GM12878 (cell line): Measurements from ENCODE around the gene NAV3. TPM values are rescaled to one million over a fixed set of nuclear protein-coding genes. Genes with fewer than 3 reads are reported as not detected.

Source experiments
- ATAC-seq: fragments of 200-7000 bp; cut with Tn5 transposase; 3 replicates; pipeline ENCODE4 v1.9.1; 2020; ENCODE audit warnings: mild to moderate bottlenecking, moderate library complexity
- BruUV-seq: library from RNA; stranded (reverse); fragments of 400-500 nt; replicated peaks from 2 replicates; lab custom pipeline; 2021; lab: Mats Ljungman, UMichigan
- CTCF ChIA-PET: fragments of 300-600 bp; sonication (Branson Sonifier 250); formaldehyde crosslinking; extraction: SDS; loops from one replicate; lab custom pipeline; 2021; ENCODE audit warnings: inconsistent platforms; lab: Yijun Ruan, JAX
- POLR2A ChIA-PET: fragments of 350-600 bp; formaldehyde crosslinking; extraction: SDS; loops from one replicate; lab custom pipeline; 2021; ENCODE audit warnings: inconsistent platforms; lab: Charles Lee
- RAD21 ChIA-PET: fragments of 300-600 bp; sonication (Branson Sonifier 250); formaldehyde crosslinking; loops from one replicate; lab custom pipeline; 2023; ENCODE audit warnings: antibody characterized with exemption; ENCODE audit not compliant: unreplicated experiment; lab: Charles Lee
- SMC1A ChIA-PET: fragments of 300-600 bp; sonication (Branson Sonifier 250); formaldehyde crosslinking; loops from one replicate; lab custom pipeline; 2023; ENCODE audit not compliant: unreplicated experiment, uncharacterized antibody; lab: Charles Lee
- DNase-seq: peaks from one replicate; pipeline ENCODE4 v3.0.0-alpha.2; 2011; ENCODE audit warnings: low read depth, low spot score
- FAIRE-seq: peaks from 3 replicates; lab custom pipeline; 2011; peaks lifted over from hg19 to GRCh38; lab: Jason Lieb, UNC
- H2AFZ ChIP-seq: 2 replicates; pipeline ENCODE4 v1.6.0; 2011; ENCODE audit warnings: low read depth, low read length, control low read depth; ENCODE audit not compliant: control insufficient read depth
- H3K27ac ChIP-seq: 2 replicates; pipeline ENCODE4 v1.5.1; 2011; ENCODE audit warnings: control low read depth; ENCODE audit not compliant: control insufficient read depth, insufficient read depth
- H3K27me3 ChIP-seq, 2 experiments: replicated peaks in 1 of 2; 2 replicates each; pipeline versions ENCODE4 v1.6.0 to v1.6.1; 2011; ENCODE audit warnings: low read length in 1 of 2; ENCODE audit not compliant: control insufficient read depth in 2 of 2, insufficient read depth in 2 of 2
- H3K36me3 ChIP-seq, 2 experiments: 2 replicates each; pipeline ENCODE4 v1.5.1; 2011; ENCODE audit warnings: low read length in 1 of 2; ENCODE audit not compliant: control insufficient read depth in 2 of 2, insufficient read depth in 2 of 2
- H3K4me1 ChIP-seq: 2 replicates; pipeline ENCODE4 v1.6.1; 2011; ENCODE audit warnings: mild to moderate bottlenecking, low read length, moderate library complexity, mixed read lengths; ENCODE audit not compliant: control insufficient read depth, insufficient read depth
- H3K4me2 ChIP-seq: 2 replicates; pipeline ENCODE4 v1.6.0; 2011; ENCODE audit warnings: control low read depth; ENCODE audit not compliant: control insufficient read depth, insufficient read depth
- H3K4me3 ChIP-seq: fragments of 200-600 bp; sonication (generic); 2 replicates; pipeline ENCODE4 v1.5.1; 2016
- H3K79me2 ChIP-seq: 2 replicates; pipeline ENCODE4 v1.6.0; 2011; ENCODE audit warnings: low read length; ENCODE audit not compliant: control insufficient read depth, insufficient read depth
- H3K9ac ChIP-seq: 2 replicates; pipeline ENCODE4 v1.8.0; 2011; ENCODE audit warnings: low read length, control low read depth, mixed read lengths; ENCODE audit not compliant: control insufficient read depth, insufficient read depth
- H3K9me3 ChIP-seq: replicated peaks from 3 replicates; pipeline ENCODE4 v1.5.1; 2011; ENCODE audit warnings: mild to moderate bottlenecking, low read length; ENCODE audit not compliant: control insufficient read depth, insufficient read depth
- H4K20me1 ChIP-seq: 2 replicates; pipeline ENCODE4 v1.6.0; 2011; ENCODE audit not compliant: control insufficient read depth, insufficient read depth
- BRCA1 ChIP-seq: IDR thresholded peaks from 2 replicates; pipeline ENCODE4 v1.6.1; 2011; ENCODE audit warnings: low read depth, low read length, improper control_type of control experiment
- GATAD2B ChIP-seq: fragments of 450-650 bp; conservative IDR thresholded peaks from 2 replicates; pipeline ENCODE4 v1.6.1; 2017; ENCODE audit warnings: low read depth, mild to moderate bottlenecking, moderate library complexity
- HDAC6 ChIP-seq: fragments of 200-600 bp; sonication (generic); IDR thresholded peaks from one replicate; pipeline ENCODE4 v1.8.0; 2017; ENCODE audit warnings: antibody characterized with exemption; ENCODE audit not compliant: unreplicated experiment
- KDM1A ChIP-seq: fragments of 200-600 bp; sonication (generic); IDR thresholded peaks from 2 replicates; pipeline ENCODE4 v1.6.1; 2016; ENCODE audit warnings: borderline replicate concordance
- MXI1 ChIP-seq: fragments of 150-350 bp; IDR thresholded peaks from 2 replicates; pipeline ENCODE4 v1.6.1; 2011; ENCODE audit warnings: low read depth, mild to moderate bottlenecking, inconsistent platforms, low read length, improper control_type of control experiment
- NR2C1 ChIP-seq: fragments of 450-650 bp; IDR thresholded peaks from 2 replicates; pipeline ENCODE4 v1.6.1; 2017; ENCODE audit warnings: antibody characterized with exemption, mild to moderate bottlenecking, moderate library complexity
- RAD21 ChIP-seq: IDR thresholded peaks from 2 replicates; pipeline ENCODE4 v1.6.1; 2011; ENCODE audit warnings: mild to moderate bottlenecking, low read depth, low read length, moderate library complexity; ENCODE audit not compliant: insufficient read depth
- RAD51 ChIP-seq: fragments of 450-650 bp; IDR thresholded peaks from 2 replicates; pipeline ENCODE4 v1.6.1; 2016; ENCODE audit warnings: moderate library complexity, mild to moderate bottlenecking, inconsistent platforms
- SMAD1 ChIP-seq: fragments of 450-650 bp; IDR thresholded peaks from 2 replicates; pipeline ENCODE4 v1.6.1; 2018; ENCODE audit warnings: mild to moderate bottlenecking, low read depth; ENCODE audit not compliant: partially characterized antibody
- TBL1XR1 ChIP-seq: IDR thresholded peaks from 2 replicates; pipeline ENCODE4 v1.6.1; 2012; ENCODE audit warnings: low read depth, low read length, improper control_type of control experiment
- TCF12 ChIP-seq: IDR thresholded peaks from 2 replicates; pipeline ENCODE4 v1.6.1; 2011; ENCODE audit warnings: low read depth, mild to moderate bottlenecking, low read length
- TCF3 ChIP-seq: IDR thresholded peaks from 2 replicates; pipeline ENCODE4 v1.6.1; 2012; ENCODE audit warnings: low read depth, mild to moderate bottlenecking, low read length, borderline replicate concordance; ENCODE audit not compliant: insufficient read depth
- WGBS: methylation state at CpG from one replicate; pipeline ENCODE4 v1.1.6; 2016; ENCODE audit warnings: low lambda C conversion rate; ENCODE audit not compliant: insufficient replicate concordance, insufficient coverage; ENCODE audit errors: missing lambda C conversion rate; 5-methylcytosine and 5-hydroxymethylcytosine counted together
- in situ Hi-C: fragments of 300-500 bp; cut with MboI; formaldehyde crosslinking; loops from 9 replicates; pipeline ENCODE4 v1.14.3; 2018; ENCODE audit warnings: mixed read lengths
- intact Hi-C: fragments of 100-400 bp; cut with micrococcal nuclease; formaldehyde crosslinking; loops from one replicate; pipeline ENCODE4 v1.14.2; 2022; ENCODE audit not compliant: unreplicated experiment
- polyA plus RNA-seq, 11 experiments: library from polyadenylated mRNA; depleted of rRNA in 4 of 11; unstranded in 6 of 11; stranded (reverse) in 5 of 11; fragments of >200 nt; fragmentation: Nextera tagmentation in 4 of 11; fragmentation: Illumina TruSeq in 1 of 11; extraction: Ambion mirVana in 4 of 11; extraction: Trizol in 1 of 11; gene quantifications; 1 replicate in 1 of 11; 2 replicates in 10 of 11; pipeline versions ENCODE4 v1.2.1 to v1.2.3, GENCODE V29; 2011 to 2016; ENCODE audit warnings: inconsistent platforms in 2 of 11, missing spikeins in 2 of 11, low read depth in 1 of 11
- total RNA-seq, 4 experiments: library from RNA; depleted of rRNA in 3 of 4; stranded (reverse); fragments of >200 nt in 3 of 4; fragmentation: Illumina TruSeq in 1 of 4; extraction: Trizol in 1 of 4; gene quantifications; 2 replicates each; pipeline versions ENCODE4 v1.2.1 to v1.2.3, GENCODE V29; 2013 to 2021
- TF ChIP-seq, protein P1 (sequence below): fragments of 450-650 bp; IDR thresholded peaks from 2 replicates; pipeline ENCODE4 v1.6.1; 2016; ENCODE audit warnings: mild to moderate bottlenecking, moderate library complexity, borderline replicate concordance
- TF ChIP-seq, protein P2 (sequence below): fragments of 450-650 bp; IDR thresholded peaks from 2 replicates; pipeline ENCODE4 v1.6.1; 2018; ENCODE audit warnings: borderline replicate concordance, mild to moderate bottlenecking; ENCODE audit not compliant: partially characterized antibody

Gene NAV3
- total and polyA plus RNA-seq, 10 of the 15 experiments (the other 5 are each of a cell fraction or from before 2014, with no cell fraction given) = 0.05 to 0.51 (median 0.22) TPM; not detected in 1

DNA sequence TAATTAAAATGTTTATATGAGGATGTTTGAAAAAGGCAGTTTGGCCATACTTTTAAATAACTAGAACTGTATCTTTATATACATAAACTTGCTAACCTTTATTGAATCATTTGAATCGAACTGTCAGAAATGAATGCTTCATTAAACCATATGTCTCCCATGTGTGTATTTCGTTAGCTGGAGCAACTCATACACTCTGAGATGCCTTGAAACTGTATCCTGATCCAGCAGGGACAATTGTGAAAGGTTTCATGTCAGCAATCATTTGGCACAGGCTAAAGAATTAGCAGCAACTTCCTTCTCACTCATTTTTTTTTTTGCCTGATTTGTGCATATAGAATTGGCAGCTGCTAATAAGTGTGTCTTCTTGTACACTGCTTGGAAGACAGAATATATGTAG is 109.9 kb downstream of the NAV3 start:
- DNase-seq (no peak), FAIRE-seq (no peak), ATAC-seq (no peak)
- ChIA-PET POLR2A (no interaction called here), CTCF (interaction anchor here (1.0 to 1.2 kb wide), 2 partner anchors 15 to 44 kb away, joined by 3 read pairs; no protein-coding TSS in a partner anchor), SMC1A (no interaction called here), RAD21 (no interaction called here)
- H3K9ac ChIP-seq = no peak overlapping the region
- no peaks in the 10 kb centered on the region for H4K20me1 ChIP-seq
- H3K4me2 ChIP-seq = no peak overlapping the region
- H3K79me2 ChIP-seq = no peaks in the 10 kb centered on the region
- no peaks in the 10 kb centered on the region for H3K27me3 ChIP-seq
- no peak overlapping the region for H2AFZ ChIP-seq
- 11% methylated on average over 2 of the region's 2 CpGs for WGBS
- no peaks in the 10 kb centered on the region for H3K36me3 ChIP-seq
- H3K27ac ChIP-seq = no peak overlapping the region
- H3K4me3 ChIP-seq = no peak overlapping the region
- in situ Hi-C loops (no loop called here), intact Hi-C loops (no loop called here)
- TF ChIP-seq GATAD2B = no peak
- no peak for TF ChIP-seq NR2C1
- TF ChIP-seq TBL1XR1 = no peak
- no peak for TF ChIP-seq TCF3
- no peak for TF ChIP-seq HDAC6
- TF ChIP-seq BRCA1 = no peak
- no peak for TF ChIP-seq RAD51
- TF ChIP-seq TCF12 = no peak
- no peak for TF ChIP-seq MXI1
- TF ChIP-seq SMAD1 = no peak
- no peaks in the 10 kb centered on the region for H3K9me3 ChIP-seq
- BruUV-seq = no TSS peak
- no peaks in the 10 kb centered on the region for H3K4me1 ChIP-seq

DNA sequence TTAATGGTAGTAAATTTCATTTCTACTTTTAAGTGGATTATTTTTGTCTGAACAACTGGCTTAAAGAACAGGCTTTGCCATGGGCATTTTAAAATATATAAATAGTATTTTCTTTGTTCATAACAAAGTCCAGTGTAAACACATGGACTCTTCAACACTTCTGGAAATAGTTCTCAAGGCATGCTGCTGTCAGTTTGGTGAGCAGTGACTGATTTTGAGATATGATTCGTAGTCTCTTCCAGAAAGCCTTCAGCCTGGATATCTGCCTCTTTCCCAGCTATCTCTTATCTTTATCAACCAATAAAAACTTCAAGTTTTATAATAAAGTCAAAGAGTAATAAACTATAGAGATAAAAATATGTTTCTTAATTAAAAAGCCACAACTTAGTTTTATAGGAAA is 110.7 kb downstream of the NAV3 start:
- in situ Hi-C loops = no loop called here
- H3K4me2 ChIP-seq = no peak overlapping the region
- TF ChIP-seq KDM1A (no peak), RAD21 (no peak)
- TF ChIP-seq, protein P1, sequence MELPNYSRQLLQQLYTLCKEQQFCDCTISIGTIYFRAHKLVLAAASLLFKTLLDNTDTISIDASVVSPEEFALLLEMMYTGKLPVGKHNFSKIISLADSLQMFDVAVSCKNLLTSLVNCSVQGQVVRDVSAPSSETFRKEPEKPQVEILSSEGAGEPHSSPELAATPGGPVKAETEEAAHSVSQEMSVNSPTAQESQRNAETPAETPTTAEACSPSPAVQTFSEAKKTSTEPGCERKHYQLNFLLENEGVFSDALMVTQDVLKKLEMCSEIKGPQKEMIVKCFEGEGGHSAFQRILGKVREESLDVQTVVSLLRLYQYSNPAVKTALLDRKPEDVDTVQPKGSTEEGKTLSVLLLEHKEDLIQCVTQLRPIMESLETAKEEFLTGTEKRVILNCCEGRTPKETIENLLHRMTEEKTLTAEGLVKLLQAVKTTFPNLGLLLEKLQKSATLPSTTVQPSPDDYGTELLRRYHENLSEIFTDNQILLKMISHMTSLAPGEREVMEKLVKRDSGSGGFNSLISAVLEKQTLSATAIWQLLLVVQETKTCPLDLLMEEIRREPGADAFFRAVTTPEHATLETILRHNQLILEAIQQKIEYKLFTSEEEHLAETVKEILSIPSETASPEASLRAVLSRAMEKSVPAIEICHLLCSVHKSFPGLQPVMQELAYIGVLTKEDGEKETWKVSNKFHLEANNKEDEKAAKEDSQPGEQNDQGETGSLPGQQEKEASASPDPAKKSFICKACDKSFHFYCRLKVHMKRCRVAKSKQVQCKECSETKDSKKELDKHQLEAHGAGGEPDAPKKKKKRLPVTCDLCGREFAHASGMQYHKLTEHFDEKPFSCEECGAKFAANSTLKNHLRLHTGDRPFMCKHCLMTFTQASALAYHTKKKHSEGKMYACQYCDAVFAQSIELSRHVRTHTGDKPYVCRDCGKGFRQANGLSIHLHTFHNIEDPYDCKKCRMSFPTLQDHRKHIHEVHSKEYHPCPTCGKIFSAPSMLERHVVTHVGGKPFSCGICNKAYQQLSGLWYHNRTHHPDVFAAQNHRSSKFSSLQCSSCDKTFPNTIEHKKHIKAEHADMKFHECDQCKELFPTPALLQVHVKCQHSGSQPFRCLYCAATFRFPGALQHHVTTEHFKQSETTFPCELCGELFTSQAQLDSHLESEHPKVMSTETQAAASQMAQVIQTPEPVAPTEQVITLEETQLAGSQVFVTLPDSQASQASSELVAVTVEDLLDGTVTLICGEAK = no peak
- TF ChIP-seq, protein P2, sequence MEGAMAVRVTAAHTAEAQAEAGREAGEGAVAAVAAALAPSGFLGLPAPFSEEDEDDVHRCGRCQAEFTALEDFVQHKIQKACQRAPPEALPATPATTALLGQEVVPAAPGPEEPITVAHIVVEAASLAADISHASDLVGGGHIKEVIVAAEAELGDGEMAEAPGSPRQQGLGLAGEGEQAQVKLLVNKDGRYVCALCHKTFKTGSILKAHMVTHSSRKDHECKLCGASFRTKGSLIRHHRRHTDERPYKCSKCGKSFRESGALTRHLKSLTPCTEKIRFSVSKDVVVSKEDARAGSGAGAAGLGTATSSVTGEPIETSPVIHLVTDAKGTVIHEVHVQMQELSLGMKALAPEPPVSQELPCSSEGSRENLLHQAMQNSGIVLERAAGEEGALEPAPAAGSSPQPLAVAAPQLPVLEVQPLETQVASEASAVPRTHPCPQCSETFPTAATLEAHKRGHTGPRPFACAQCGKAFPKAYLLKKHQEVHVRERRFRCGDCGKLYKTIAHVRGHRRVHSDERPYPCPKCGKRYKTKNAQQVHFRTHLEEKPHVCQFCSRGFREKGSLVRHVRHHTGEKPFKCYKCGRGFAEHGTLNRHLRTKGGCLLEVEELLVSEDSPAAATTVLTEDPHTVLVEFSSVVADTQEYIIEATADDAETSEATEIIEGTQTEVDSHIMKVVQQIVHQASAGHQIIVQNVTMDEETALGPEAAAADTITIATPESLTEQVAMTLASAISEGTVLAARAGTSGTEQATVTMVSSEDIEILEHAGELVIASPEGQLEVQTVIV = no peak

More for the DNA sequence above, 110.7 kb downstream of the NAV3 start:
- no peak overlapping the region for H2AFZ ChIP-seq
- no peaks in the 10 kb centered on the region for H3K9me3 ChIP-seq
- RAD21 ChIA-PET = no interaction called here
- SMC1A ChIA-PET = interaction anchor here (0.7 kb wide), 1 partner anchor 12 kb away, joined by 3 read pairs; no protein-coding TSS in a partner anchor
- BruUV-seq = no TSS peak
- H3K27me3 ChIP-seq = no peaks in the 10 kb centered on the region
- H3K9ac ChIP-seq = no peak overlapping the region
- DNase-seq (no peak), ATAC-seq (no peak), FAIRE-seq (no peak)
- intact Hi-C loops = no loop called here
- H3K27ac ChIP-seq = no peak overlapping the region
- CTCF ChIA-PET = no interaction called here
- no peaks in the 10 kb centered on the region for H3K4me1 ChIP-seq
- no peaks in the 10 kb centered on the region for H3K36me3 ChIP-seq
- no peaks in the 10 kb centered on the region for H3K79me2 ChIP-seq
- H3K4me3 ChIP-seq = no peak overlapping the region
- POLR2A ChIA-PET = no interaction called here
- H4K20me1 ChIP-seq = no peaks in the 10 kb centered on the region
- WGBS = 0% methylated on average over 1 of the region's 1 CpG
